ENCODE data around the gene RGS7. TPM values are rescaled to one million over a fixed set of nuclear protein-coding genes. Genes with fewer than 3 reads are reported as not detected.

RGS7 gene
- total RNA-seq, 4 donors from 2014 or later = 0.39 TPM; not detected in 3

DNA sequence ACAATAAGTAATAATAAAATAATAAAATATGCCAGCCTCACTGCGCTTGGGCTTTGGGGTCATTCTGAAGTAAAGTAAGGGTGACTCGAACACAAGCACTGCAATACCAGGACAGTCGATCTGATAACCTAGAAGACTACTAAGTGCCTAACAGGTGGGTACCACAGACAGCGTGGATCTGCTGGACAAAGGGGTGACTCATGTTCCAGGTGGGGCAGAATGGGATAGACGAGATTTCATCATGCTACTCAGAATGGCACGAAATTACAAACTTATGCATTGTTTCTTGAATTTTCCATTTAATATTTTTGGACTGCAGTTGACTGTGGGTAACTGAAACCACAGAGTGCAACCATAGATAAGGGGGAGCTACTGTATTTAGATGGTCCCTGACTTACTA is 523.9 kb downstream of the RGS7 start:
- Histone ChIP-seq H3K27me3 (no peaks in the 10 kb centered on the region), H3K4me3 (replicated peaks in 1 of 3) (no peak overlapping the region)

DNA sequence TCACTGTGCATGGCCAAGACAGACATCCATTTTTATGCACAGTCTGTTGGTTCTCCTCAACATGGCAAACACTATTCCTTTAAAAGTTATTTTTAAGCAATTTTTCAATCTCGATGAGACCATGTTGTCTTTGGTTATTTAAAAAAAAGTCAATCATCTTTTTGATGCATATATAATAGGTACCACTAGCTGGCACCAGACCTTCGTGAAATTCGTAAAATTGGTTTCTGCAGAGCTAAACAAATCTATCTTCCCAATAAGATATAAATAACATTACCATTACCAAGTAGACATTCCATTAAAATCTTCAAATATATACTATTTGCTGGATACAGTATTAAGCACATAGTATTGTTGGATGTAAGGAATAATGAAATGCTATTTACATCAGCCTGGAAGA is 525.1 kb downstream of the RGS7 start:
- no peaks in the 10 kb centered on the region for H3K4me1 ChIP-seq
- TF ChIP-seq, protein P1, sequence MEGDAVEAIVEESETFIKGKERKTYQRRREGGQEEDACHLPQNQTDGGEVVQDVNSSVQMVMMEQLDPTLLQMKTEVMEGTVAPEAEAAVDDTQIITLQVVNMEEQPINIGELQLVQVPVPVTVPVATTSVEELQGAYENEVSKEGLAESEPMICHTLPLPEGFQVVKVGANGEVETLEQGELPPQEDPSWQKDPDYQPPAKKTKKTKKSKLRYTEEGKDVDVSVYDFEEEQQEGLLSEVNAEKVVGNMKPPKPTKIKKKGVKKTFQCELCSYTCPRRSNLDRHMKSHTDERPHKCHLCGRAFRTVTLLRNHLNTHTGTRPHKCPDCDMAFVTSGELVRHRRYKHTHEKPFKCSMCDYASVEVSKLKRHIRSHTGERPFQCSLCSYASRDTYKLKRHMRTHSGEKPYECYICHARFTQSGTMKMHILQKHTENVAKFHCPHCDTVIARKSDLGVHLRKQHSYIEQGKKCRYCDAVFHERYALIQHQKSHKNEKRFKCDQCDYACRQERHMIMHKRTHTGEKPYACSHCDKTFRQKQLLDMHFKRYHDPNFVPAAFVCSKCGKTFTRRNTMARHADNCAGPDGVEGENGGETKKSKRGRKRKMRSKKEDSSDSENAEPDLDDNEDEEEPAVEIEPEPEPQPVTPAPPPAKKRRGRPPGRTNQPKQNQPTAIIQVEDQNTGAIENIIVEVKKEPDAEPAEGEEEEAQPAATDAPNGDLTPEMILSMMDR (IDR thresholded peaks at IDR 0.05) = no peak
- TF ChIP-seq POLR2A (IDR thresholded peaks at IDR 0.05) = no peak

More for the DNA sequence above, 523.9 kb downstream of the RGS7 start:
- WGBS, 2 donors = 87 to 91% methylated on average over 6 of the region's 6 CpGs
- intact Hi-C loops (cut with DNase I) = no loop called here
- H3K4me1 ChIP-seq = no peaks in the 10 kb centered on the region
- H3K27ac ChIP-seq = no peak overlapping the region
- no peak for DNase-seq
- TF ChIP-seq, protein P1 (IDR thresholded peaks at IDR 0.05) = no peak
- no peak for TF ChIP-seq POLR2A (IDR thresholded peaks at IDR 0.05)
- H3K36me3 ChIP-seq = no peaks in the 10 kb centered on the region
- no peaks in the 10 kb centered on the region for H3K9me3 ChIP-seq

DNA sequence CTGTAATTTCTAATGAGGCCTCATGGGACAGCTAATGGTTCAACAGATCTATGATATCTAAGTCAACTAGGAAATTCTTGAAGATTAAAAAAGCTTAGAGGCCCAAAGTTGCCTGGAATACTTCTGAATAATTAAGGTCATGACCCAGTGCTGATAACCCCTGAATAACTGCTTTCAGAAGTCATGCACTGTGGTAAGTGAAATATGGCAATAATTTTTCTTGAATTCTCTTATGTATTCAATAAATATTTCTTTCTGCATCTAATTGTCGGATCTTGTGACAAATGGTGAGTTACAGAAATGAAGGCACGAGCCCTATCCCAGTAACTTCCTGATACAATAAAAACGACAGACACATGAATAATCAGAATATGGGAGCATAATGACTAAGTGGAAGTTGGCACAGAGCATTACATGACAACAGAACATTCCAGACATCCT is 525.8 kb downstream of the RGS7 start:
- WGBS, 2 donors = 60 to 70% methylated on average over 3 of the region's 3 CpGs
- Histone ChIP-seq H3K4me1 (no peaks in the 10 kb centered on the region), H3K9me3 (no peaks in the 10 kb centered on the region), H3K27ac (no peak overlapping the region), H3K27me3 (no peaks in the 10 kb centered on the region), H3K36me3 (no peaks in the 10 kb centered on the region), H3K4me3 (replicated peaks in 1 of 3) (no peak overlapping the region)
- TF ChIP-seq, protein P1 (IDR thresholded peaks at IDR 0.05) = no peak
- TF ChIP-seq POLR2A (IDR thresholded peaks at IDR 0.05) = no peak
- DNase-seq = no peak
- intact Hi-C loops (cut with DNase I) = no loop called here

More for the DNA sequence above, 525.1 kb downstream of the RGS7 start:
- WGBS, 2 donors = 49 to 51% methylated on average over 3 of the region's 3 CpGs
- H3K4me3 ChIP-seq (replicated peaks in 1 of 3) = no peak overlapping the region
- DNase-seq = no peak
- no peaks in the 10 kb centered on the region for H3K36me3 ChIP-seq
- no peaks in the 10 kb centered on the region for H3K27me3 ChIP-seq
- intact Hi-C loops (cut with DNase I) = no loop called here
- H3K9me3 ChIP-seq = no peaks in the 10 kb centered on the region
- H3K27ac ChIP-seq = no peak overlapping the region

DNA sequence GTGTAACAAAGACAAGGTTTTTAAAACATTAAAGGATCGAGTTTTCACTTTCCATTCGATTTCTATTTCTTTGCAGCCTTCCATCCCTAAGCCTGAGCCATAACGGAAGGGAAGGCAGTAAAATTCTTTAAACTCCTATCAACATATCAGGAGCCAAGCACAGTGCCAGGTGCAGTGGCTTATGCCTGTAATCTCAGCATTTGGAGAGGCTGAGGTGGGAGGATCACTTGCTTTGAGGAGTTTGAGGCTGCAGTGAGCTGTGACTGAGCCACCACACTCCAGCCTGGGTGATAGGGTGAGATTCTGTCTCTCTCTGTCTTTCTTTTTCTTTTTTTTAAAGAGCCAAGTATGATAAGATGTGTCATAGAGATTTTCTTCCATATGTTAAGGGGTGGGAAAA is 527.5 kb downstream of the RGS7 start:
- WGBS, 2 donors = 80 to 83% methylated on average over 3 of the region's 3 CpGs
- TF ChIP-seq POLR2A (IDR thresholded peaks at IDR 0.05) = no peak
- TF ChIP-seq, protein P1 (IDR thresholded peaks at IDR 0.05) = no peak
- Histone ChIP-seq H3K9me3 (no peaks in the 10 kb centered on the region), H3K27ac (no peak overlapping the region), H3K36me3 (no peaks in the 10 kb centered on the region), H3K4me1 (no peaks in the 10 kb centered on the region), H3K4me3 (replicated peaks in 1 of 3) (no peak overlapping the region), H3K27me3 (no peaks in the 10 kb centered on the region)
- intact Hi-C loops (cut with DNase I) = no loop called here
- no peak for DNase-seq

DNA sequence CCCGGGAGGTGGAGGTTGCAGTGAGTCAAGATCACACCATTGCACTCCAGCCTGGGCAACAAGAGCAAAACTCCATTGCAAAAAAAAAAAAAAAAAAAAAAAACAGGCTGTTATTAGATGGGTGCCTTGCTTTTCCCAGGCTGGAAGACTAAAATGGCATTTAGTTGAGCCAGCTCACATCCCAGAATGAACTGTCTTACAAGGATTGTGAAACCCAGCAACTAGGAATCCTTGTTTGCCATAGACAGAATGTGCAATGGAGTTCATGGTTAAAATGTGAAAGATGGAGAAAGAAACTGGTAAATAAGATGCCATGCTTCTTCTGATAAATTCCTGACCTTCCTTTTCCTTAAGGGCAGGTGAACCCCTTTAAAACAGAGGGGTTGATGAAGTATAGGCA is 529.2 kb downstream of the RGS7 start:
- 94 to 96% methylated on average over 1 of the region's 1 CpG for WGBS, 2 donors
- no peak for DNase-seq
- no peaks in the 10 kb centered on the region for H3K27me3 ChIP-seq
- TF ChIP-seq POLR2A (IDR thresholded peaks at IDR 0.05) = no peak
- TF ChIP-seq, protein P1 (IDR thresholded peaks at IDR 0.05) = no peak
- H3K4me3 ChIP-seq (replicated peaks in 1 of 3) = no peak overlapping the region
- no peaks in the 10 kb centered on the region for H3K36me3 ChIP-seq
- no peak overlapping the region for H3K27ac ChIP-seq
- H3K9me3 ChIP-seq = no peaks in the 10 kb centered on the region
- intact Hi-C loops (cut with DNase I) = no loop called here
- H3K4me1 ChIP-seq = no peaks in the 10 kb centered on the region

Data from thyroid gland (tissue), 4 donors.